HEK293 (cell line): ENCODE measurements around the gene ARHGAP22.

ENCODE experiments used
- SP2 ChIP-seq: fragments of 450-650 bp; formaldehyde crosslinking; IDR thresholded peaks from 2 replicates; pipeline ENCODE4 v1.5.1; 2016; ENCODE audit warnings: missing biosample characterization, missing genetic modification characterization
- TF ChIP-seq, protein P1 (sequence below): fragments of 450-650 bp; formaldehyde crosslinking; IDR thresholded peaks from 2 replicates; pipeline ENCODE4 v1.5.1; 2016; ENCODE audit warnings: missing biosample characterization, missing genetic modification characterization, borderline replicate concordance

DNA sequence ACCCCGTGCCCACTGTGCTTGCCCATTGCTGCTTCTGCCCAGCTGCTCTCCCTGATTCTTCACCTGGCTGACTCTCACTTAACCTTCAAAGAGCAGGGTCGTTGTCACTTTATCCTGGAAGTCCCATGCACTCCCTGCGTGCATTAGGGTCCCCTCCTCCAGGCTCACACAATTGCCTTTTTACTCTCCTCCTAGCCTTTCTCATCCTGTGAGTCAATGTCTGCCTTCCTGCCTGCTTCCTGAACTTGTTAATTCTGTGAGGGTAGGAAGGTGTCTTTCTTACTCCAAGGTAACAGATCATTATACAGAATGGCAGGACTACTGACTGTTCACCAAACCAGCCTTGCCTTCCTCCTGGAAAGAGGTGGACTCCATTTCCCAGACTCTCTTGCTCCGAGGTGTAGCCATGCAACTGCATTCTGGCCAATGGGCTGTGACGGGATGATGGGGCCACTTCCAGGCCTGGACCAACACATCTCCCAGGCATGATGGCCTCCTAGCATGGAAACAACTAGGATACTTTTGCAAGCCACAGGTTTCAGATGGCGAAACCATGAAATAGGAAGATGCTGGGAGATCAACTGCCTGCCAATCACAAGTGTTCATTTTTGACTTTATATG is 54.7 kb downstream of the ARHGAP22 start:
- no peak for TF ChIP-seq SP2
- TF ChIP-seq, protein P1, sequence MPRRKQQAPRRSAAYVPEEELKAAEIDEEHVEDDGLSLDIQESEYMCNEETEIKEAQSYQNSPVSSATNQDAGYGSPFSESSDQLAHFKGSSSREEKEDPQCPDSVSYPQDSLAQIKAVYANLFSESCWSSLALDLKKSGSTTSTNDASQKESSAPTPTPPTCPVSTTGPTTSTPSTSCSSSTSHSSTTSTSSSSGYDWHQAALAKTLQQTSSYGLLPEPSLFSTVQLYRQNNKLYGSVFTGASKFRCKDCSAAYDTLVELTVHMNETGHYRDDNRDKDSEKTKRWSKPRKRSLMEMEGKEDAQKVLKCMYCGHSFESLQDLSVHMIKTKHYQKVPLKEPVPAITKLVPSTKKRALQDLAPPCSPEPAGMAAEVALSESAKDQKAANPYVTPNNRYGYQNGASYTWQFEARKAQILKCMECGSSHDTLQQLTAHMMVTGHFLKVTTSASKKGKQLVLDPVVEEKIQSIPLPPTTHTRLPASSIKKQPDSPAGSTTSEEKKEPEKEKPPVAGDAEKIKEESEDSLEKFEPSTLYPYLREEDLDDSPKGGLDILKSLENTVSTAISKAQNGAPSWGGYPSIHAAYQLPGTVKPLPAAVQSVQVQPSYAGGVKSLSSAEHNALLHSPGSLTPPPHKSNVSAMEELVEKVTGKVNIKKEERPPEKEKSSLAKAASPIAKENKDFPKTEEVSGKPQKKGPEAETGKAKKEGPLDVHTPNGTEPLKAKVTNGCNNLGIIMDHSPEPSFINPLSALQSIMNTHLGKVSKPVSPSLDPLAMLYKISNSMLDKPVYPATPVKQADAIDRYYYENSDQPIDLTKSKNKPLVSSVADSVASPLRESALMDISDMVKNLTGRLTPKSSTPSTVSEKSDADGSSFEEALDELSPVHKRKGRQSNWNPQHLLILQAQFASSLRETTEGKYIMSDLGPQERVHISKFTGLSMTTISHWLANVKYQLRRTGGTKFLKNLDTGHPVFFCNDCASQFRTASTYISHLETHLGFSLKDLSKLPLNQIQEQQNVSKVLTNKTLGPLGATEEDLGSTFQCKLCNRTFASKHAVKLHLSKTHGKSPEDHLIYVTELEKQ (tag by site-specific recombination), result no peak
